Transverse colon (tissue), 3 donors: ENCODE results near the gene TBL1X.

Source experiments
- EP300 ChIP-seq: sonication (generic); formaldehyde crosslinking; IDR thresholded peaks from one replicate; pipeline ENCODE4 v1.6.1; 2017; ENCODE audit warnings: antibody characterized with exemption, low read depth
- POLR2A ChIP-seq: fragments of 450-650 bp; IDR thresholded peaks from one replicate; pipeline ENCODE4 v1.6.1; 2016; ENCODE audit warnings: antibody characterized with exemption, mild to moderate bottlenecking, moderate library complexity
- TF ChIP-seq, protein P1 (sequence below), 5 experiments: fragments of 200-600 bp in 3 of 5; fragments of 450-650 bp in 2 of 5; sonication (generic) in 3 of 5; IDR thresholded peaks; 1 replicate in 2 of 5; 2 replicates in 3 of 5; pipeline ENCODE4 v1.5.1; 2016 to 2017; ENCODE audit warnings: antibody characterized with exemption in 5 of 5, inconsistent platforms in 3 of 5, mild to moderate bottlenecking in 2 of 5, moderate library complexity in 1 of 5

DNA sequence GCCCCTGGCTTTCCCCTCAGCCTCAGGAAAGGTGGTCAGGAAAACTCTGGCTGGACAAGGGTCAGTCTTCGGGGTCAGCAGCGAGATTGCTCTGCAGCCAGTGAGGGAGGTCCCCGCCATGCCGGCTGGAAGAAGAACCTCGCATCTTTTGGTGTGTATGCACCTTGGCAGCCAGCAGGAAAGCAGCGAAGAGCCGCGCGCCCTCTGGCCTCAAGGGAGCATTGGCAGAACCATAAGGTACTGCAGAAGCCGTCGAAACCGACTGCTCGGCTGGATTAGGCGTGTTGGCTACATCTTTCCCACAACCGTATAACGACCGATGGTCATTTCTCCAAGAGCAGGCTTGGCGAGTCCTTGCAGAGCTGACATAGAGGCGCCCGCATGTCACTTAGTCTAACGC is 252.5 kb downstream of the TBL1X start:
- TF ChIP-seq POLR2A (no peak), EP300 (no peak)
- TF ChIP-seq, protein P1, sequence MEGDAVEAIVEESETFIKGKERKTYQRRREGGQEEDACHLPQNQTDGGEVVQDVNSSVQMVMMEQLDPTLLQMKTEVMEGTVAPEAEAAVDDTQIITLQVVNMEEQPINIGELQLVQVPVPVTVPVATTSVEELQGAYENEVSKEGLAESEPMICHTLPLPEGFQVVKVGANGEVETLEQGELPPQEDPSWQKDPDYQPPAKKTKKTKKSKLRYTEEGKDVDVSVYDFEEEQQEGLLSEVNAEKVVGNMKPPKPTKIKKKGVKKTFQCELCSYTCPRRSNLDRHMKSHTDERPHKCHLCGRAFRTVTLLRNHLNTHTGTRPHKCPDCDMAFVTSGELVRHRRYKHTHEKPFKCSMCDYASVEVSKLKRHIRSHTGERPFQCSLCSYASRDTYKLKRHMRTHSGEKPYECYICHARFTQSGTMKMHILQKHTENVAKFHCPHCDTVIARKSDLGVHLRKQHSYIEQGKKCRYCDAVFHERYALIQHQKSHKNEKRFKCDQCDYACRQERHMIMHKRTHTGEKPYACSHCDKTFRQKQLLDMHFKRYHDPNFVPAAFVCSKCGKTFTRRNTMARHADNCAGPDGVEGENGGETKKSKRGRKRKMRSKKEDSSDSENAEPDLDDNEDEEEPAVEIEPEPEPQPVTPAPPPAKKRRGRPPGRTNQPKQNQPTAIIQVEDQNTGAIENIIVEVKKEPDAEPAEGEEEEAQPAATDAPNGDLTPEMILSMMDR (IDR thresholded peaks at IDR 0.05) = no peak
